GM18867 (cell line): ENCODE data around the gene TSHZ3.

Source experiments
- ATAC-seq: cut with Tn5 transposase; IDR thresholded peaks from one replicate; pipeline ENCODE4 v1.9.1; 2021; ENCODE audit warnings: mild to moderate bottlenecking, moderate library complexity; ENCODE audit not compliant: unreplicated experiment

The TSHZ3 gene

GRCh38 chr19:31315652-31316051 lies 33.6 kb downstream of the TSHZ3 start:
- ATAC-seq = no peak

GRCh38 chr19:31314849-31315629 lies 34.2 kb downstream of the TSHZ3 start:
- ATAC-seq = no peak

GRCh38 chr19:31314156-31314555 lies 35.1 kb downstream of the TSHZ3 start:
- ATAC-seq = no peak

GRCh38 chr19:31313291-31314030 lies 35.8 kb downstream of the TSHZ3 start:
- no peak for ATAC-seq

- no peak for ATAC-seq
These were observed 36.5 kb downstream of the TSHZ3 start for GRCh38 chr19:31312677-31313244.

- no peak for ATAC-seq
These were observed 37.1 kb downstream of the TSHZ3 start for GRCh38 chr19:31312009-31312676.

- ATAC-seq = no peak
These were observed 38.7 kb downstream of the TSHZ3 start for GRCh38 chr19:31310432-31311133.

GRCh38 chr19:31308781-31309180 lies 40.5 kb downstream of the TSHZ3 start:
- no peak for ATAC-seq

- ATAC-seq = no peak
These were observed 42.1 kb downstream of the TSHZ3 start for GRCh38 chr19:31307071-31307669.

GRCh38 chr19:31306006-31306753 lies 43.1 kb downstream of the TSHZ3 start:
- ATAC-seq = no peak

GRCh38 chr19:31304831-31305312 lies 44.4 kb downstream of the TSHZ3 start:
- no peak for ATAC-seq

- ATAC-seq = no peak
These were observed 45.9 kb downstream of the TSHZ3 start for GRCh38 chr19:31303262-31303815.

GRCh38 chr19:31301306-31301980 lies 47.8 kb downstream of the TSHZ3 start:
- no peak for ATAC-seq

- ATAC-seq = no peak
These were observed 48.8 kb downstream of the TSHZ3 start for GRCh38 chr19:31300422-31300821.

- no peak for ATAC-seq
These were observed 49.6 kb downstream of the TSHZ3 start for GRCh38 chr19:31299665-31300064.

- no peak for ATAC-seq
These were observed 51.2 kb downstream of the TSHZ3 start for GRCh38 chr19:31297991-31298390.

- no peak for ATAC-seq
These were observed 52.4 kb downstream of the TSHZ3 start for GRCh38 chr19:31296741-31297390.

GRCh38 chr19:31294189-31294588 lies 55.0 kb downstream of the TSHZ3 start:
- no peak for ATAC-seq
